GM21576 (cell line): ENCODE data around the gene CDK9.
A peak's percentile ranks its signal among the peaks of the same experiment; 100 is the strongest.

Experiments used
- ATAC-seq: cut with Tn5 transposase; IDR thresholded peaks from one replicate; pipeline ENCODE4 v1.9.1; 2021; ENCODE audit warnings: mild to moderate bottlenecking, moderate library complexity; ENCODE audit not compliant: unreplicated experiment

CDK9 gene

GRCh38 chr9:127801955-127802575 is 16.2 kb downstream of the CDK9 start:
- no peak for ATAC-seq

- peak; percentile 64 for ATAC-seq
Observed at GRCh38 chr9:127802576-127803443, 17.0 kb downstream of the CDK9 start, which contains the start of gene FPGS. Gene FPGS (plus strand): TSS chr9:127802882. CDS start chr9:127802925, 43 bp downstream.

GRCh38 chr9:127803507-127804352 is 17.9 kb downstream of the CDK9 start:
- no peak for ATAC-seq

GRCh38 chr9:127805620-127806019 is 19.8 kb downstream of the CDK9 start:
- ATAC-seq: no peak

- no peak for ATAC-seq
Observed at GRCh38 chr9:127806871-127807270, 21.0 kb downstream of the CDK9 start.

DNA sequence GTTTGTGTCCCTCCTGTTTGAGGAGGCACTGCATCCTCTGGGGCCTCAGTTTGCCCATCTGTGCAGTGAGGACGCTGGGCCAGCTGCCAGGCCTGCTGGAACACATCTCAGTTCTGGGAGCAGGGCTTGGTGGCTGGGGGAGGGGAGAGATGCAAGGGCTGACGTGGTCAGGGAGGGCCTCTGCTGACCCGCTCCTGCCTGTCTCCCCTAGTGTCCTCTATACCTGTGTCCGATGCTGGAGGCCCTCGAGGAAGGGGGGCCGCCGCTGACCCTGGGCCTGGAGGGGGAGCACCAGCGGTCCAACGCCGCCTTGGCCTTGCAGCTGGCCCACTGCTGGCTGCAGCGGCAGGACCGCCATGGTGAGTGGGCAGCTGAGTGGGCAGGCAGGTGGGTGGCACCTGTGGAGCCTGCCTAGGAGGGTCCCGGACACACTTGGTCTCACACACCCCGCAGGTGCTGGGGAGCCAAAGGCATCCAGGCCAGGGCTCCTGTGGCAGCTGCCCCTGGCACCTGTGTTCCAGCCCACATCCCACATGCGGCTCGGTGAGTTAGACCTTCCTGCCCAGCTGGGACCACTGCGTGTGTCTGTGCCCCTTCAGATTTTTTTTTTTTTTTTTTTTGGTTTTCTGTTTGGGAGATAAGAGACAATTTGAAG is 22.6 kb downstream of the CDK9 start:
- ATAC-seq: no peak

DNA sequence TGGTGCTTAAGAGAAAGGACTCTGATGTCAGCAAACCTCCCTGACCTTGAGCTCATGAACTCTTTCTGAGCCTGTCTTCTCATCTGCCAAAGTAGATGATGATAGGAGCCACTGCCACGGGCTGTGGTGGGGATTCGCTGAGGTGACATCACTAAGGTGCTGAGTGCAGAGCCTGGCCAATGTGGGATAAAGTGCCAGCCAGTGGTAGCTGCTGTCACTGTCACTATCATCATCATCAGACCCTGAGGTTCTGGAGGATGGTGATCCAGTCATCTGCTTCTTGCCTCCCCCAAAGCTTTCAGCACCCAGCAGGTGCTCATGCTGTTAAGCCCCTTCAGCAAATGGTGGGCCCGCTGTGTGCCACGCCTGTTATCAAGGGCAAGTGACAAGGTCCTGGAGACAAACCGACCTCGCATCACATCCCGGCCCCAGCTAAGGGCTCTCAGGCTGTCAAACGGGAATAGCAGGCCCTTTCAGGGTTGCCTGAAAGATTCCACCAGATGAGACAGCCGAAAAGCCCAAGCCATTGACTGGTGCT is 23.2 kb downstream of the CDK9 start:
- no peak for ATAC-seq

DNA sequence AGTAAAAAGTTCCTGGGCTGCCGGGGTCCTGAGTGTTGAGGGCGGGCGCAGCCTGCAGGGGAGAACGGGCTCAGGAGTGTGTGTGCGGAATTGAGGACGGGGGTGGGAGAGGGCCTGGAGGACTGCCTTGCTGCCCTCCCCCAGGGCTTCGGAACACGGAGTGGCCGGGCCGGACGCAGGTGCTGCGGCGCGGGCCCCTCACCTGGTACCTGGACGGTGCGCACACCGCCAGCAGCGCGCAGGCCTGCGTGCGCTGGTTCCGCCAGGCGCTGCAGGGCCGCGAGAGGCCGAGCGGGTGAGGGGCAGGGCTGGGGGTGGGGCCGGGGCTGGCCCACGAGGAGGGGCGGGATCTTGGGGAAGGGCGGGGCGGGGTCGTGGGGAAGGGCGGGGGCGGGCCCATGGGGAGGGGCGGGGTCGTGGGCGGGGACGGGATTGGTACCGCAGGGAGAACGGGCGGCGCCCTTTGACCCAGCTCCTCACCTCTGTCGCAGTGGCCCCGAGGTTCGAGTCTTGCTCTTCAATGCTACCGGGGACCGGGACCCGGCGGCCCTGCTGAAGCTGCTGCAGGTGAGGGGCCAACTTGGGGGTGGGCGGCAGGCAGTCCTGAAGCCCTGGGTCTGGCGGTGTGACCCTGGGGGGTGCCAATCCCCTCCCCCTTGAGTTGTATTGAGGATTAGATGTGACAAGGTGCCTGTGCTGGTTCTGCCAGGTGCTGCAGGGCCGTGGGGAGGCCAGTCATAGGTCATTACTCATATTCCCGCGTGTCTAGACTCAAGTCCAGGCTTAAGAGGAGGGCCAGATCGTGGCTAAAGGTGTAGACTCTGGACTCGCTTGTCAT is 23.9 kb downstream of the CDK9 start:
- no peak for ATAC-seq

DNA sequence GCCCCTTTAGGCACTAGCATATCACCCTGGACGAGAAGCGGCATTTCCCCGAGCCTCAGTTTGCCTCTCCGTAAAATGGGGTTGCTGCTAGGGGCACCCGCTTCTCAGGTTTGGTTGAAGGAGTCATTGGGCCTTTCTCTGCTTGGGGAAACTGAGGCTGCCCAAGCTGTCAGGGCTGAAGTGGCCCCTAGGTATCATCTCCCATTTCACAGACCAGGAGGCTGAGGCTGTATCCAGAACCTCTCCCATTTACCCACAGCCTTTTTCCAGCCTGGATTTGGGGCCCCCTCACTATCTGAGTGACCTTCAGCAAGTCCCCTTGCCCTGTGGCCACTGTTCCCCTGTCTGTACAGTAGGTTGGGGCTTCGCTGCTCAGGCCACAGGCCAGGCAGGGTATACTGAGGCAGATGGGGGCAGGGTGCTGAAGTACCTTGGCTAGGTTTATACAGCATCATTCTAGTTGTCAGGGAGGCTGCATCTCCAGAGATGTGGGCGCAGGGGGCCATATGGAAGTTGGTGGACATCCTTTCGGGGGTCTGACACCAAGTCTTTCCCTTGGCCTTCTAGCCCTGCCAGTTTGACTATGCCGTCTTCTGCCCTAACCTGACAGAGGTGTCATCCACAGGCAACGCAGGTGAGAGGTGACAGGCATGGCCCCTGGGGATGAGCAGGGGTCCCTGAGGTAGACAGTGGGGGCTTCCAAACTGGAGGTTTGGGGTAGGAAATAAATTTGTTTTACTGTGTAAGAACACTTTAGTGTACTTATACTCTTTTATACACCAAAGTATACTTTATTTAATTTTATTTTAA is 24.7 kb downstream of the CDK9 start:
- ATAC-seq: no peak

GRCh38 chr9:127812011-127812410 is 26.2 kb downstream of the CDK9 start:
- ATAC-seq: no peak

DNA sequence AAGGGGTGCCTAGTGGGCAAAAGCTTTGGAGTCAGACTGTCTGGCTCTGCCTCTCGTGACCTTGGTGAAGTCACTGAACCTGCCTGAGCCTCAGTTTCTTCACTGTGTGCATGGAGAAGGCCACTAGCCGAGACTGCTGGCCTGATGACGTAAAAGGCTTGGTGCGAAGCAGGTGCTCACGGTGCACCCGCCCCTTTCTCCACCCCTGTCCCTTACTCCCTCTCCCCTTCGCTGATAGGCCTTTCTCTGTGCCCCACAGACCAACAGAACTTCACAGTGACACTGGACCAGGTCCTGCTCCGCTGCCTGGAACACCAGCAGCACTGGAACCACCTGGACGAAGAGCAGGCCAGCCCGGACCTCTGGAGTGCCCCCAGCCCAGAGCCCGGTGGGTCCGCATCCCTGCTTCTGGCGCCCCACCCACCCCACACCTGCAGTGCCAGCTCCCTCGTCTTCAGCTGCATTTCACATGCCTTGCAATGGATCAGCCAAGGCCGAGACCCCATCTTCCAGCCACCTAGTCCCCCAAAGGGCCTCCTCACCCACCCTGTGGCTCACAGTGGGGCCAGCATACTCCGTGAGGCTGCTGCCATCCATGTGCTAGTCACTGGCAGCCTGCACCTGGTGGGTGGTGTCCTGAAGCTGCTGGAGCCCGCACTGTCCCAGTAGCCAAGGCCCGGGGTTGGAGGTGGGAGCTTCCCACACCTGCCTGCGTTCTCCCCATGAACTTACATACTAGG is 27.3 kb downstream of the CDK9 start:
- ATAC-seq: no peak

DNA sequence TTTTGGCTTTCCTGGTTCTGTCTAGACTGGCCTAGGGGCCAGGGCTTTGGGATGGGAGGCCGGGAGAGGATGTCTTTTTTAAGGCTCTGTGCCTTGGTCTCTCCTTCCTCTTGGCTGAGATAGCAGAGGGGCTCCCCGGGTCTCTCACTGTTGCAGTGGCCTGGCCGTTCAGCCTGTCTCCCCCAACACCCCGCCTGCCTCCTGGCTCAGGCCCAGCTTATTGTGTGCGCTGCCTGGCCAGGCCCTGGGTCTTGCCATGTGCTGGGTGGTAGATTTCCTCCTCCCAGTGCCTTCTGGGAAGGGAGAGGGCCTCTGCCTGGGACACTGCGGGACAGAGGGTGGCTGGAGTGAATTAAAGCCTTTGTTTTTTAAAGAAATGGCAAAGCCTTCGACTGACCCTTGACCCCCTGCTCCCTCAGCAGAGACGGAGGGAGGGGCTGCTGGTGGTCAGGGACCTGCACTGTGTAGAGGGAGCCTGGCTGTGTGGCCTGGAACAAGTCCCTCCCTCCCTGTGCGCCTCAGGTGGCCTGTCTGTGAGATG is 27.9 kb downstream of the CDK9 start:
- no peak for ATAC-seq

- no peak for ATAC-seq
Observed at GRCh38 chr9:127814619-127815511, 29.0 kb downstream of the CDK9 start.

GRCh38 chr9:127815512-127816361 is 29.9 kb downstream of the CDK9 start:
- no peak for ATAC-seq

DNA sequence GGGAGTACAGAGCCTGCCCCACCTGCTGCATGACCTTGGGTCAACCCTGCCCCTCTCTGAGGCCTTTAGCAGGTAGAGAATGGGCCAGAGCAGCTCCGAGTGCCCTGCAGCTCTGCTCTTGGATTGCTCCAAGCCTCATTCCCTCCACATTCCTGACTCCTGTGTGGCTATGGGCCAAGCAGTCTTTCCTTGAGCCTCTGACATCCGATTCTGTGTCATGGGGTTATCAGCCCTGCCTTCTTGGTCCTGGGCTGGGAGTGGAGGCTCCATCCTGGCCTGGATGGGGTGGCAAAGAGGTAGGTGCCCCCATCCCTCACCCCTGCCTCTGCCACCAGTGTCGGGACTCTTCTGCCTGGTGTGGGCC is 30.5 kb downstream of the CDK9 start:
- ATAC-seq: no peak

GRCh38 chr9:127816728-127817127 is 30.9 kb downstream of the CDK9 start:
- ATAC-seq: no peak
